ENCODE measurements around the gene ZNF426. TPM values are rescaled to one million over a fixed set of nuclear protein-coding genes. Genes with fewer than 3 reads are reported as not detected.
"Not testable (repeated sequence)": the region's sequence is repeated elsewhere in the genome, so short reads cannot be mapped to it uniquely, and the experiment has no call there.

Gene ZNF426
- total RNA-seq, 1 donor from 2014 or later = 11.3 TPM

GRCh38 chr19:9570255-9570654 is 31.8 kb upstream of the ZNF426 start:
- no peak overlapping the region for H3K4me3 ChIP-seq
- no peaks in the 10 kb centered on the region for H3K4me1 ChIP-seq
- H3K27ac ChIP-seq = no peak overlapping the region
- intact Hi-C loops (cut with DNase I) = no loop called here
- peaks cover 96% of the 10 kb centered on the region for H3K9me3 ChIP-seq
- H3K36me3 ChIP-seq = peaks cover 24 to 87% of the 10 kb centered on the region in 2 donors
- no peaks in the 10 kb centered on the region for H3K27me3 ChIP-seq
- DNase-seq (ENCODE audit: extremely low spot score in 2 of 2) = no peak
- TF ChIP-seq POLR2A (IDR thresholded peaks at IDR 0.05) (no peak), POLR2AphosphoS5 (IDR thresholded peaks at IDR 0.05; ENCODE audit: insufficient read depth in 1 of 2, low read depth in 1 of 2) (no peak)
- TF ChIP-seq, protein P1, sequence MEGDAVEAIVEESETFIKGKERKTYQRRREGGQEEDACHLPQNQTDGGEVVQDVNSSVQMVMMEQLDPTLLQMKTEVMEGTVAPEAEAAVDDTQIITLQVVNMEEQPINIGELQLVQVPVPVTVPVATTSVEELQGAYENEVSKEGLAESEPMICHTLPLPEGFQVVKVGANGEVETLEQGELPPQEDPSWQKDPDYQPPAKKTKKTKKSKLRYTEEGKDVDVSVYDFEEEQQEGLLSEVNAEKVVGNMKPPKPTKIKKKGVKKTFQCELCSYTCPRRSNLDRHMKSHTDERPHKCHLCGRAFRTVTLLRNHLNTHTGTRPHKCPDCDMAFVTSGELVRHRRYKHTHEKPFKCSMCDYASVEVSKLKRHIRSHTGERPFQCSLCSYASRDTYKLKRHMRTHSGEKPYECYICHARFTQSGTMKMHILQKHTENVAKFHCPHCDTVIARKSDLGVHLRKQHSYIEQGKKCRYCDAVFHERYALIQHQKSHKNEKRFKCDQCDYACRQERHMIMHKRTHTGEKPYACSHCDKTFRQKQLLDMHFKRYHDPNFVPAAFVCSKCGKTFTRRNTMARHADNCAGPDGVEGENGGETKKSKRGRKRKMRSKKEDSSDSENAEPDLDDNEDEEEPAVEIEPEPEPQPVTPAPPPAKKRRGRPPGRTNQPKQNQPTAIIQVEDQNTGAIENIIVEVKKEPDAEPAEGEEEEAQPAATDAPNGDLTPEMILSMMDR (IDR thresholded peaks at IDR 0.05) = no peak

DNA sequence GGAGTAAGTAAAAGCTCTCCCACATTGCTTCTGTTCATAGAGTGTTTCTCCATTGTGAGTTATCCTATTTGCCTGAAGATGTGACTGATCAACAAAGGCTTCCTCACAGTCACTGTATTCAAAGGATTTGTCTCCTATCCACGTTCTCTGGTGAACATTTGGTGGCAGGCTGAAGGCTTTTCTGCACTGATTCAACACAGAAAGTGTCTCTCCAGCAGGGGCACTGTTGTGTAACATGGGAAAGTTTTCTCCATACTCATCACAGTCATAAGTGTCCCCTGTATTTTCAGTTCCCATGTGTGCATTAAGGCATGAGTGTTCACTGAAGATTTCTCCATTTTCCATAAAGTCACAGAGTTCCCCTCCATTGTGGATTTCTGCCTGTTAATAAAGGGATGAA is 28.3 kb upstream of the ZNF426 start:
- H3K36me3 ChIP-seq = peaks cover 24 to 94% of the 10 kb centered on the region in 2 donors

GRCh38 chr19:9565900-9566705 is 27.7 kb upstream of the ZNF426 start:
- H3K36me3 ChIP-seq = peaks cover 24 to 95% of the 10 kb centered on the region in 2 donors
- H3K4me1 ChIP-seq = no peaks in the 10 kb centered on the region
- no peak for DNase-seq (ENCODE audit: extremely low spot score in 2 of 2)
- TF ChIP-seq POLR2AphosphoS5 (IDR thresholded peaks at IDR 0.05; ENCODE audit: insufficient read depth in 1 of 2, low read depth in 1 of 2) = no peak
- no peak overlapping the region for H3K27ac ChIP-seq
- no peaks in the 10 kb centered on the region for H3K27me3 ChIP-seq
- peak overlapping the region in 1 of 2 donors; percentile 6 for H3K4me3 ChIP-seq
- intact Hi-C loops (cut with DNase I) = no loop called here
- H3K9me3 ChIP-seq = peaks cover 94% of the 10 kb centered on the region

More for the DNA sequence above, 28.3 kb upstream of the ZNF426 start:
- no peak overlapping the region for H3K27ac ChIP-seq
- H3K9me3 ChIP-seq = peaks cover 93% of the 10 kb centered on the region
- no peaks in the 10 kb centered on the region for H3K27me3 ChIP-seq
- no peaks in the 10 kb centered on the region for H3K4me1 ChIP-seq
- no peak for DNase-seq (ENCODE audit: extremely low spot score in 2 of 2)
- peak overlapping the region in 1 of 2 donors; percentile 6 for H3K4me3 ChIP-seq
- TF ChIP-seq POLR2A (IDR thresholded peaks at IDR 0.05) (no peak), POLR2AphosphoS5 (IDR thresholded peaks at IDR 0.05; ENCODE audit: insufficient read depth in 1 of 2, low read depth in 1 of 2) (no peak)
- TF ChIP-seq, protein P1 (IDR thresholded peaks at IDR 0.05) = no peak
- intact Hi-C loops (cut with DNase I) = no loop called here

GRCh38 chr19:9552536-9553274 is 14.3 kb upstream of the ZNF426 start:
- DNase-seq (ENCODE audit: extremely low spot score in 2 of 2) = no peak
- no peaks in the 10 kb centered on the region for H3K36me3 ChIP-seq
- no peaks in the 10 kb centered on the region for H3K9me3 ChIP-seq
- H3K27ac ChIP-seq = no peak overlapping the region
- intact Hi-C loops (cut with DNase I) = no loop called here
- H3K4me3 ChIP-seq = no peak overlapping the region
- TF ChIP-seq POLR2A (IDR thresholded peaks at IDR 0.05) (no peak), POLR2AphosphoS5 (IDR thresholded peaks at IDR 0.05; ENCODE audit: insufficient read depth in 1 of 2, low read depth in 1 of 2) (no peak)
- TF ChIP-seq, protein P1 (IDR thresholded peaks at IDR 0.05) = no peak
- H3K4me1 ChIP-seq = no peaks in the 10 kb centered on the region
- no peaks in the 10 kb centered on the region for H3K27me3 ChIP-seq

DNA sequence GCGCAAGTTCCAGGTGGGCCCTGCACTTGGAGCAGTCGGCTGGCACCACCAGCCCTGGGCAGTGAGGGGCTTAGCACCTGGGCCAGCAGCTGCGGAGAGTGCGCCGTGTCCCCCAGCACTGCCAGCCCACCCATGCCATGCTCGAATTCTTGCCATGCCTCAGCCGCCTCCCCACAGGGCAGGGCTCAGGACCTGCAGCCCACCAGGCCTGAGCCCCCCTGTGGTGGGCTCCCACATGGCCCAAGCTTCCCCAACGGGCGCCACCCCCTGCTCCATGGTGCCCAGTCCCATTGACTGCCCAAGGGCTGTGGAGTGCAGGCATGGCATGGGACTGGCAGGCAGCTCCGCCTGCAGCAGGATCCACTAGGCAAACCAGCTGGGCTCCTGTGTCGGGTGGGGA is 9.4 kb upstream of the ZNF426 start:
- Histone ChIP-seq H3K27me3 (no peaks in the 10 kb centered on the region), H3K9me3 (no peaks in the 10 kb centered on the region), H3K4me3 (no peak overlapping the region), H3K27ac (no peak overlapping the region), H3K4me1 (no peaks in the 10 kb centered on the region), H3K36me3 (no peaks in the 10 kb centered on the region)
- no peak for DNase-seq (ENCODE audit: extremely low spot score in 2 of 2)
- TF ChIP-seq POLR2AphosphoS5 (IDR thresholded peaks at IDR 0.05; ENCODE audit: insufficient read depth in 1 of 2, low read depth in 1 of 2) (no peak), POLR2A (IDR thresholded peaks at IDR 0.05) (no peak)
- TF ChIP-seq, protein P1 (IDR thresholded peaks at IDR 0.05) = no peak
- intact Hi-C loops (cut with DNase I) = no loop called here

- H3K4me1 ChIP-seq = peaks cover 24% of the 10 kb centered on the region
- H3K36me3 ChIP-seq; DNase-seq (ENCODE audit: extremely low spot score in 2 of 2); H3K27me3 ChIP-seq; H3K9me3 ChIP-seq; H3K4me3 ChIP-seq; H3K27ac ChIP-seq; intact Hi-C loops (cut with DNase I): not testable (repeated sequence)
Measured at GRCh38 chr19:9541281-9541680, 2.8 kb upstream of the ZNF426 start.

DNA sequence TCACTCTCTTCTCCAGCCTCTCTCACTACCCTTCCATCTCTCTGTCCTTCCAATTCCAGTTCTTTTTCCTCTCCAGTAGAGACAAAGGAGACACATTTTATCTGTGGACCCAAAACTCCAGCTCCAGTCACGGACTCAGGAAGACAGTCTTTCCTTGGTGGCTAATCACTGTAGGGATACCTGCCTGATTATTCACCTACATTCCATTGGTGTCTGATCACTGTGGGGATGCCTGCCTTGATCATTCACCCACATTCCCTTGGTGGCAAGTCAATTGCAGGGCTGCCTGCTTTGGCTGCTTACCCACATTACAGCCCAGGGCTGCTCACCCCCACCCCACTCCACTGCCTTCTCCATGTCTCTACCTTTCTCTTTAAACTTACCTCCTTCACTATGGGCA is 1.5 kb upstream of the ZNF426 start:
- H3K9me3 ChIP-seq; H3K4me3 ChIP-seq; H3K27ac ChIP-seq; DNase-seq (ENCODE audit: extremely low spot score in 2 of 2); H3K27me3 ChIP-seq; intact Hi-C loops (cut with DNase I): not testable (repeated sequence)
- Histone ChIP-seq H3K36me3 (peaks cover 0 to 22% of the 10 kb centered on the region in 2 donors), H3K4me1 (peaks cover 24% of the 10 kb centered on the region)

DNA sequence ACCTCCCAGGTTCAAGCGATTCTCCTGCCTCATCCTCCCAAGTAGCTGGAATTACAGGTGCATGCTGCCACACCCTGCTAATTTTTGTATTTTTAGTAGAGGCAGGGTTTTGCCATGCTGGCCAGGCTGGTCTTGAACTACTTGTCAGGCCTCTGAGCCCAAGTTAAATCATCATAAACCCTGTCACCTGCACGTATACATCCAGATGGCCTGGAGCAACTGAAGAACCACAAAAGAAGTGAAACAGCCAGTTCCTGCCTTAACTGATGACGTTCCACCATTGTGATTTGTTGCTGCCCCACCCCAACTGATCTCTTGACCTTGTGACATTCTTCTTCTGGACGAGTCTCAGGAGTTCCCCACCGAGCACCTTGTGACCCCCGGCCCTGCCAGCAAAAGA is 756 bp upstream of the ZNF426 start:
- H3K9me3 ChIP-seq; DNase-seq (ENCODE audit: extremely low spot score in 2 of 2); intact Hi-C loops (cut with DNase I); H3K27me3 ChIP-seq: not testable (repeated sequence)
- peak overlapping the region; percentile 68 to 87 for H3K4me3 ChIP-seq
- peaks cover 24% of the 10 kb centered on the region for H3K4me1 ChIP-seq
- peaks cover 0 to 29% of the 10 kb centered on the region in 2 donors for H3K36me3 ChIP-seq
- H3K27ac ChIP-seq = peak overlapping the region; percentile 91
